ENCODE measurements around the gene TNIP3.

GRCh38 chr4:121195649-121196048 is 31.5 kb upstream of the TNIP3 start:
- TF ChIP-seq EZH2 (IDR thresholded peaks at IDR 0.05; ENCODE audit: insufficient read depth, low read length) (no peak), CTCF (IDR thresholded peaks at IDR 0.05; ENCODE audit: insufficient read depth, low read depth, low read length) (no peak)
